HG03520 (cell line): ENCODE data around the gene NFIA.

Source experiments
- ATAC-seq: cut with Tn5 transposase; IDR thresholded peaks from one replicate; pipeline ENCODE4 v1.9.1; 2021; ENCODE audit warnings: mild to moderate bottlenecking, moderate library complexity; ENCODE audit not compliant: unreplicated experiment

Gene NFIA

GRCh38 chr1:61404597-61405376 is 322.4 kb downstream of the NFIA start:
- ATAC-seq = no peak

DNA sequence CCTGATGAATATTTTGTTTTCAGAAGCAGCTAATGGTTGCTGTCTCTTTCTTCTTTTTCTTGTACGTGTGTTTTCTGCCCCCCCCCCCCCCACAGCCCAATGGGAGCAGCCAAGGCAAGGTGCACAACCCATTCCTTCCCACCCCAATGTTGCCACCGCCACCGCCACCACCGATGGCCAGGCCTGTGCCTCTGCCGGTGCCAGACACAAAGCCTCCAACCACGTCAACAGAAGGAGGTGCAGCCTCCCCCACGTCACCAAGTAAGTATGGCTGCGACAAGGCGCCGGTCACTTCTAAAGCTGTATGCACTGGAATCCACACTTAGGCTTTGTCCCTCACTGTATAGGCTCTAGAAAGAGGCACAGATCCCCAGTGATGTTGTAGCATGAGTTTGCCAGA is 324.1 kb downstream of the NFIA start:
- ATAC-seq = no peak

DNA sequence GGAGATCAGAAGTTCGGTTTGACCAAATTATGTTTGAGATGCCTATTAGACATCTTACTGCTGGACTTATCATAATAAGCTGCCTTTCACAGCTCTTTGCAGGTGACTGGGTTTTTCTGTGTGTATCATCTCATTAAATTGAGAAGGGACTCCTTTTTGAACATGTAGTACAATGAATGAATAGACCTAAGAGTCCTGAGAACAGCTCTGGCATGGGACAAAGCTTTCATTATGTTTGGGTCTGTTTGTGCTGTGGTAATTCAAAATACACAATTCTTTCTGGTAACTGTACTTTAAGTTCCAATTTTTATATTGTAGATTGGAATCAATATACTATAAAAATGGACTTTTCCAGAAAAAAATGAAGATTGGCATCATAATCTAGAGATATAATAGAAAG is 330.2 kb downstream of the NFIA start:
- ATAC-seq = no peak

DNA sequence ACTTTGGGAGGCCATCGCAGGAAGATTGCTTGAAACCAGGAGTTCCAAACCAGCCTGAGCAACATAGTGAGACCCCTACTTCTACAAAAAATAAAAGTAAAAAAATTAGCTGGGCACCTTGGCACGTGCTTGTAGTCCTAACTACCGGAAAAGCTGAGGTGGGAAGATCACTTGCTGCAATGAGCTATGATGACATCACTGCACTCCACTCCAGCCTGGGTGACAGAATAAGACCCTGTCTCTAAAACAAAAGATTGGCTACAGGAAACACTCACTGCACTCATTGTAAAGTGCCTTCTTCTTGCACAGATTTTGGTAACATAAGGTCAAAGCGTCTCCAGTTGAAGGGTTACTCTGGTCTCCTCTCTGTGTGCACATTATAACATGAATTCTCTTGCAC is 336.8 kb downstream of the NFIA start:
- no peak for ATAC-seq

DNA sequence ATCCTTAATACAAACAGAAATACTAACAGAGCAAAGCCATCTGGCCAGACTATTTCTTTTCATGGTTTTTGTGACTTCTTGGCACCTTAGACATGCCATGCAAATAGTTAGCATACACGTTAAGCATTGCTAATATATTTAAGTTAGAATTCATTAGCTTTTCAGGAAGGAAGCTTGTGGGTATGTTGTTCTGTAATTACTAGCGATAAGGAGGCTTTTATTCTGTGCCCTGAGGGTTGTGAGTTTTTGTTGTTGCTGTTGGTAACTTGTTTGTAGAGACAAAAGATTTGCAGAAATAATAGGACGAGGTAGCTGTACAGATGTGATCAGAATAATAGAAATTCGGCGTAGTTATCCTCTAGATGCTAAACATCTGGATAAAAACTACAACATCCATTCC is 337.3 kb downstream of the NFIA start:
- no peak for ATAC-seq

DNA sequence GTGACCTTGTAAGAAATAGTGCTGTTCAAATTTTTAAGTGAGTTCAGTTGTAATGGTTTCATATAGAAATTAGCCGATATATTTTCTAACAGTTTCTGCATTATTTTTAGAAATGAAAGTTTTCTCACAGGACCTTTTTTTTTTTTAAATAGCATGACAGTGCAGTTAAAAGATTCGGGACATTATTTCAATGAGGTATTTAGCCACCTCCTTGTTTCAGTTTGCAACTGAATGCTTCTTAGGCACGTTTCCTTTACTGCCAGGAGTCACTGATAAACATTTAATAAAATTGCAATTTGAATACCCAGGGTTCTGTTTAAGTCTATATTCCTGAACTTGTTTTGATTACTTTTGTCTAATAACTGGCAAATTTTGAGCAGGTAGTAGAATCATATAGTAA is 337.9 kb downstream of the NFIA start:
- ATAC-seq = no peak

DNA sequence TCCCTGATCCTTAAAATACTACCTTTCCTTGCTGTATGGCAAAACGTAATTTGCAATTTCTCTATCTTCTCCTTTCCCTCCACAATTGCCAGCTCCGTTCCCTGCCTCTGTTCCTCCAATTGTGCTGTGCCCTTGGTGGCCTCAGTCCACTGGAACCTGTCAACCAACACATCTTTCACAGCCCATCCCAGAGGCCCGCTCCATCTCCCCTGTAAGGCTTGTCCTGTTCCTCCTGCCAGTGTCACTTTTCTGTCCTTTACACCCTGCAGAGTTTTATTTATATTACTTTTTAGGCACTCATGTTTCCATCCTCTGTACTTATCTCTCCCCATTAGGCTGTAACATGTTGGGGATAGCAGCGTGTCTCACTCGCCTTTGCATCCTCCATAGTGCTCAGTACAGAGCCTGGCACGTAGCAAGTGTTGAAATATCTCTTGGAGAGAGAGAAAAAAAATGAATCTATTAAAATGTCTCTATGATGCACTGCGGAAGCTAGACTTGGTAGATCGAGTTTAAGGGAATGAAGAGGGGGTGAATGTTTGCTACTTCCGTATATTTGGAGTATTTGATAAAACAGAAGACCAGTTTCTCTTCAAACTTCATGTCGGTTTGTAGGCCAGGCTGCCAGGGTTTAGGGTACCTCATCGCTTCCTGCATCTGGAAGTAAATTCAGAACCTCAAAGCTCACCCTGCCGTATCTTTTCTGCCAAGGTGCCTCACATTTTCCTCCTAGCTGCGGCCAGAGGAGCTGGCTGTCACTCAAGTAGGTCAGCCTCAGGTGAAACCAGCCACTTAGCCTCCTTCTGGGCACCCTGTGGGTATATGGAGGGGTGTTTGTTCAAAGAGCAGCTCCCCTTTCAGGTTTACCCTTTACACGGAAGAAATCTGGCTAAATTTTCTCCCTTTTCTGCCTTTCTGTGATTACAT is 338.8 kb downstream of the NFIA start:
- ATAC-seq = no peak

DNA sequence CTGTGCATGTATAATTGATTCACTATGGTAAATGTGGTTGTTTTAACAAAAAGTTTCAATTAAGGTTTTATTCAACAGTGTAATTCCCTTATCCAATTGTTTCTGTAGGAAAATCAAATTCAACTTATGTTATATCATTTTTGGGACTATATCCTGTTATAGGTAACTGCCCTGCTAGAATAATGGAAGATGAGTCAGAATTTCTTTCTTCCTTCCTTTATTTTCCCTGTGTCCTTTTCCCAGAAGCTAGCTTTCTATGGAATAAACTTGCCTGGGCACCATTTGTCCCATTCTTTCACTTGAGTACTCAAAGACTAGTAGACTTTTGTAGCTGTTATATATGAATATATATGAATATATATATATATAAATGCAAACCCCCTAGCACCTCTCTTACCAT is 341.3 kb downstream of the NFIA start:
- no peak for ATAC-seq

DNA sequence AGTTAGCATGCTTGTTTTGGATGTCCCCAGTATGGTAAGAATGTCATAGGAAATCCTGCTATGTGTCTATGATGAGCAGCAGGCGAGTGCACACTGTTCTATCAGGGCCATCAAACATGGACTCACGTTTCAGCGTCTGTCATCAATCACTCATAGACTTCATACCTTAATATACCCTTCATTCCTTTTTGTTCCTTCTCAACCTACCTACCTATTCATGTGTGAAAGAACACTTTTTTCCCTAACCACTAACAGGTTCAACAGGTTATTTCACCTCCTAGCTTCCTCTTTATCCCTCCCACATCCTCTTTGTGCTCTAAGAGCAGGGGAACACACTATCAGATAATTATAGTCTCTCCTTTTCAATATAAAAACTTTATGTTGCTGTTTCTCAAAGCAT is 342.0 kb downstream of the NFIA start:
- no peak for ATAC-seq

GRCh38 chr1:61425040-61425439 is 342.7 kb downstream of the NFIA start:
- no peak for ATAC-seq

DNA sequence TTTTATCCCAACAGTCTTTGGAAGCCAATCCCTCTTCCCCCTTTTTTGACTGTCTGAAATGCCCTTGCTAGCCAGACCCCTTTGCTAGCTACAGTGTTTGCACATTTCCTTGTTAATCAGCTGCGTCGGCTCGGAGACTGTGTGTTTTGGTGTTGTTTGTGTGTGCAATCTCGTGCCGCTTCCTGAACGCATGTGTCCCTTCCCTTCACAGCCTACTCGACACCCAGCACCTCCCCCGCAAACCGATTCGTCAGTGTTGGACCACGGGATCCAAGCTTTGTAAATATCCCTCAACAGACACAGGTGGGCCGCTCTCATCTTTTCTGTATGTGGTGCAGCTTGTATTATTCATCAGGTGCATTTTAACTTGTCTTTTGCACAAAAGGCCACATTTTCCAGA is 343.9 kb downstream of the NFIA start:
- ATAC-seq = no peak

DNA sequence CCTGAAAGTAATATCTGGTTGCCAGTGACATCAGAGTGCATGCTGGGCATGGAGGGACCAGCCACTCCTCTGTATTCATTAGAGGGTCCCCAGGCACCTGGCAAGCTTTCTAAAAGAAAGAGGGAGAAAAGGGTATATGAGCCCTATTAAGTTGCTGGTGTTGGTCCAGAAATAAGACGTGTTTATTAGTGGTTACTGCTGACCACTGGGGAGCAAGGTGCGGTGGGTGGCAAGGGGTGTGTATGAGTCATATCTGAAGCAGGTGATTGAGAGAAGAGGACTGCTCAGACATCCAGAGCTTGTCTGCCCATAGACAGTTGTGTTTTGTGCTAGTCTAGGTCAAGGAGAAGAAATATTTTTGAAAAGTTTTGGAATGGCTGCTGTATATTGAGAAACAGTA is 344.5 kb downstream of the NFIA start:
- no peak for ATAC-seq

GRCh38 chr1:61427510-61427909 is 345.1 kb downstream of the NFIA start:
- no peak for ATAC-seq

- ATAC-seq = no peak
Measured at GRCh38 chr1:61428146-61428545, 345.8 kb downstream of the NFIA start.

- no peak for ATAC-seq
Measured at GRCh38 chr1:61432616-61433388, 350.4 kb downstream of the NFIA start.

- no peak for ATAC-seq
Measured at GRCh38 chr1:61433646-61434045, 351.3 kb downstream of the NFIA start.

DNA sequence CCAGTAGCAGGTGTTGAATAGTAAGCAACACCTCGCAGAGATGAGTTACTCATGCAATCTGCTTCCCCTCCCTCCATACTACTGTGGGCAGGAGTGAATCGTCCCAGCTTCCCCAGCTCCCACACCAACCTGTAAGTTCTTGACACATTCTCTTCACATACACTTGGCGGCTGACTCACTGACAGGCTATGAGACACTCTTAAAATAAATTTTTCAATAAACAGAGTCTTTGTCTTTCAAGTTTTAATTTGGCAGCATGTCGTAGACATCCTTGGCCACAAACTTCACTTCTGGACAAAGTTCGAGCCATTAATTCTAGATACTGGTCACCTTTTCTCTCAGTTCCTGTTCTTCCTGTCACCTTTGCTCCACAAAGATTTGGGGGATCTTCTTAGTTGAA is 351.9 kb downstream of the NFIA start:
- no peak for ATAC-seq

DNA sequence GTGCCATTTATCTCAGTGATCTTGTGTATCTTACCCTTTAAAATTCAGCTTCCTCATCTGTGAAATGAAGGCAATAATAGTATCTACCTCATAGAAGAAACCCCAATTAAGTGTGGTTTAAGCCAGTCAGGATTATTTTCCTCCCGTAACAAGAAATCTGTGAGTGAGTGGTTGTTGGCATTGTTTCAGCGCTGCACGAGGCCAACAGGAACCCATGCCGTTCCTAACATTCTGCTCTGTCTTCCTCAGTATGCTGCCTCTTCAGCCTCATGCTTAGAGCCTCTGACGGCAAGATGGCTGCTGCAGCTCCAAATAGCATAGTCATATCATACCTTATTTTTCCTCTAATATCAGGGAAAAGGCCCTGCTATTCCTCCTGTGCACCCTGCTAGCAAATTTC is 352.9 kb downstream of the NFIA start:
- ATAC-seq = no peak

DNA sequence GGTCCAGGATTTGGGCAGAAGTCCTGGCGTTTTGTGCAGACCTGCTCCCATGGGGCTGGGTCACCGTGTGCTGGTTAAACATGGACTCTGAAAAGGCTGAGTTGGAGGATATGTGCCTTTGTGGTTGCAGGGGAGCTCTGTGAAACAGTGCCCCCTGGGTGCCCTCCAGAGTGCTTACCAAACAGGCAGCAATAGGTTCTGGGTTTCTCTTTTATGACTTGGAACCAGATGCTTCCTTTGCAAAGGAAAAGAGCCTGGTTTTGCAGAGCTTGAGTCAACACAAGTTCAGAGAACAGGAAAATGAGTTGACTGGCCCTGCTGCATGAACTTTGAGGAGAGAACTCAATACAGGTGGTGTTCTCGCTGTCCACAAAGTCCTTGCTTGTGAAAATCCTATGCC is 353.7 kb downstream of the NFIA start:
- ATAC-seq = no peak

GRCh38 chr1:61436491-61437120 is 354.2 kb downstream of the NFIA start:
- ATAC-seq = no peak

DNA sequence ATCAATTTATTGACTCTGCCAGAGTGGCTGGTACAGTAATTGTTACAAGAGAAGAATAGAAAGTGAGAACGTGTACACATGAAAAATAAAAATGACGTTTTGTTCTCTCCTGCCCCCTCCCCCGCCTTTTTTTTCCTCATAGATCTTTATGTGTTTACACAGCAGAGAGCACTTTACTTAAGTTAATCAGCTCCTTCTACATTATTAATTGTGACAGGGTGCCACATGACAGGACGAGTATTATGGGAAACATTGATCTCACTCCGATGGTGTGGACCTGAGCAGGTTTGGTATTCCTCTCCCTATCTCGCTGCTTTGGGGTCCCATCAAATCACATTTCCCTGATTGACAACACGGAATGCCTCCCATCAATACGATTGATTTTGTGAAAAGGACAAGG is 356.9 kb downstream of the NFIA start:
- no peak for ATAC-seq
